SK-N-SH (cell line): ENCODE measurements around the gene RBBP8.

Experiments used
- CHD2 ChIP-seq: fragments of 150-350 bp; IDR thresholded peaks from 2 replicates; pipeline ENCODE4 v1.6.1; 2018; ENCODE audit warnings: low read length; ENCODE audit not compliant: partially characterized antibody
- CTCF ChIP-seq: fragments of 200-600 bp; sonication (generic); IDR thresholded peaks from 2 replicates; pipeline ENCODE4 v1.6.1; 2017; ENCODE audit warnings: antibody characterized with exemption, mild to moderate bottlenecking, moderate library complexity
- ELF1 ChIP-seq: IDR thresholded peaks from 2 replicates; pipeline ENCODE4 v1.4.0; 2012
- EP300 ChIP-seq, 2 experiments: IDR thresholded peaks; 2 replicates each; pipeline versions ENCODE4 v1.4.0 to v1.6.1; 2012; ENCODE audit warnings: borderline replicate concordance in 1 of 2, low read depth in 1 of 2, low read length in 1 of 2
- EZH2phosphoT487 ChIP-seq: fragments of 200-600 bp; sonication (generic); IDR thresholded peaks from 2 replicates; pipeline ENCODE4 v1.6.1; 2017; ENCODE audit warnings: low read depth, mixed run types, mild to moderate bottlenecking, antibody characterized with exemption, moderate library complexity, borderline replicate concordance
- GABPA ChIP-seq: IDR thresholded peaks from 2 replicates; pipeline ENCODE4 v1.4.0; 2012; ENCODE audit warnings: low read depth, mild to moderate bottlenecking
- MEF2A ChIP-seq: IDR thresholded peaks from 2 replicates; pipeline ENCODE4 v1.4.0; 2012; ENCODE audit warnings: low read depth, borderline replicate concordance
- MXI1 ChIP-seq: IDR thresholded peaks from 2 replicates; pipeline ENCODE4 v1.6.1; 2012; ENCODE audit warnings: mild to moderate bottlenecking, low read depth, low read length, improper control_type of control experiment
- NFIC ChIP-seq: IDR thresholded peaks from 2 replicates; pipeline ENCODE4 v1.4.0; 2012; ENCODE audit warnings: borderline replicate concordance
- REST ChIP-seq: IDR thresholded peaks from 2 replicates; pipeline ENCODE4 v1.6.1; 2012; ENCODE audit warnings: mild to moderate bottlenecking, low read depth, low read length, moderate library complexity
- SMC3 ChIP-seq: IDR thresholded peaks from 2 replicates; pipeline ENCODE4 v1.6.1; 2012; ENCODE audit warnings: low read depth, low read length, improper control_type of control experiment
- TEAD4 ChIP-seq: IDR thresholded peaks from 2 replicates; pipeline ENCODE4 v1.4.0; 2012; ENCODE audit warnings: mild to moderate bottlenecking, borderline replicate concordance; ENCODE audit not compliant: insufficient read depth
- USF2 ChIP-seq: fragments of 150-350 bp; IDR thresholded peaks from 2 replicates; pipeline ENCODE4 v1.6.1; 2017; ENCODE audit warnings: antibody characterized with exemption, low read length, low read depth, borderline replicate concordance

GRCh38 chr18:23053776-23054457, 120.8 kb downstream of the RBBP8 start:
- no peak; a peak in 1 of 4 replicates for TF ChIP-seq EP300 (IDR thresholded peaks at IDR 0.05; ENCODE audit: borderline replicate concordance in 1 of 2, low read depth in 1 of 2, low read length in 1 of 2)
- no peak for TF ChIP-seq CHD2
- TF ChIP-seq MEF2A, result no peak
- no peak for TF ChIP-seq EZH2phosphoT487
- TF ChIP-seq MXI1, result 0 out of 2 replicates have a peak, but pooled peaks have one; percentile 34
- peak; percentile 43 for TF ChIP-seq CTCF
- TF ChIP-seq REST, result no peak
- TF ChIP-seq GABPA, result no peak
- no peak for TF ChIP-seq NFIC
- TF ChIP-seq TEAD4, result no peak
- no peak; the same call in 1 of the 2 replicates for TF ChIP-seq SMC3
- TF ChIP-seq USF2, result no peak
- TF ChIP-seq ELF1, result no peak
